Stomach (tissue), 4 donors: ENCODE data around the gene MICAL2.

ENCODE experiments used
- CTCF ChIP-seq, 7 experiments: fragments of 450-650 bp in 4 of 7; fragments of 200-600 bp in 3 of 7; sonication (generic) in 3 of 7; IDR thresholded peaks; one replicate each; pipeline ENCODE4 v1.5.1; 2016 to 2019; ENCODE audit warnings: antibody characterized with exemption in 7 of 7, control low read depth in 2 of 7, mild to moderate bottlenecking in 1 of 7
- POLR2A ChIP-seq, 4 donors: fragments of 450-650 bp; IDR thresholded peaks; one replicate each; pipeline ENCODE4 v1.6.1; 2016; ENCODE audit warnings: antibody characterized with exemption in 4 of 4, control low read depth in 2 of 4, mild to moderate bottlenecking in 1 of 4, moderate library complexity in 1 of 4
- POLR2AphosphoS5 ChIP-seq, 3 donors: sonication (generic); formaldehyde crosslinking; IDR thresholded peaks; one replicate each; pipeline ENCODE4 v1.6.1; 2016; ENCODE audit warnings: antibody characterized with exemption in 3 of 3

GRCh38 chr11:12288212-12288930 lies 178.0 kb downstream of the MICAL2 start:
- TF ChIP-seq CTCF (IDR thresholded peaks at IDR 0.05): peak in 5 of 7 experiments; percentile 58 to 85 (median 75)
- no peak for TF ChIP-seq POLR2A (IDR thresholded peaks at IDR 0.05)
- TF ChIP-seq POLR2AphosphoS5 (IDR thresholded peaks at IDR 0.05): no peak
